HG03139 (cell line): Measurements from ENCODE around the gene MAP3K9.
"Not testable (repeated sequence)": the region's sequence is repeated elsewhere in the genome, so short reads cannot be mapped to it uniquely, and the experiment has no call there.

Source experiments
- ATAC-seq: cut with Tn5 transposase; IDR thresholded peaks from one replicate; pipeline ENCODE4 v1.9.1; 2021; ENCODE audit not compliant: unreplicated experiment

The MAP3K9 gene

DNA sequence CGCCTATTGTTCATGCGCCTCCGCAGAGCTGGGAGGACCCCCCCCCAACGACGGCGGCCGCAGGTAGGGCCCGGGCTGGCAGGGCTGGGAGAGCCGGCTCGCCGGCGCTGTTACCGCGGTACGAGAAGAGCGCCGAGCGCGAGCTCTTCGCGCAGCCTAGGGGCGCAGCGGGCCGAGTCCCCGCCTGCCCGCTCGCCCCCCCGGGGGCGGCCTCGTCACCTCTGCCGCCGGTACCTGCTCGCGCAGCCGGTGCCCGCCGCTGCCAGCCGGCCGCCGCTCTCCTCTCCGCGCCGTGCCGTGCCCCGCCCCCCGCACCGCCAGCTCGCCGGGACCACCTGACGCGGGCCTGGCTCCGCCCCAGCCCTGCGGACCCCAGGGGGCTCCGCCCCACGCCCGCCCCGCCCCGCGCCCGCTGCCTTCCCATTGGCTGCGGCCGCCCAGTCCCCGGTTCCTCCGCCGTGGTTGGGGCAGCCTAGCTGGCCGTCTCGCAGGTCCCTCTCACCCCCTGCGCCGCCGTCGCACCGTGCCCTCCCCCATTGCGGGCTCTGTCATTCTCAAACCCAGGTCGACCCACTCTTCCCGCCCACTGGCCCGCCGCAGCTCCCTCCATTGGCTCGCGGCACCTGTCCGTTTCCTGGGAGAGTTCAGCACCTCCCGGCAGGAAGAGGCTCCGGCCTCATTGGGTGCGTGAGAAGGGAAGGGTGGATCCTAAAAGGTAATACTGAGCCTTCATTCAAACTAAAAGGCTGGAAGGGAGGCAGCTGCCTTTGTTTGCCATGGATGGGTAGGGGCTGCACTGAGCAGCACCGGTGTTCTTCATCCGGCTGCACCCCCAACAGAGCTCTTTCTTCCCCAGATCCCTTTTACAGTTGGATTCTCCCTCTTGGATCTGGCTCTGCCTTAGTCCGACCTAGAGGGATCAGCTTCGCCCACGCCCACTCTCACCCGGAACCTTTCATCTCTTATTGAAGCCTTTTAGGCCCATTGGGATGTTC is at the start of gene MAP3K9:
Gene MAP3K9 (minus strand): TSS at position 289 of the 995 bp plus-strand sequence. CDS start 342 bp downstream, outside the sequence.
- ATAC-seq, result peak; percentile 88

GRCh38 chr14:70858641-70859040 is 49.3 kb upstream of the MAP3K9 start:
- ATAC-seq, result no peak

GRCh38 chr14:70857496-70857890 is 48.2 kb upstream of the MAP3K9 start:
- no peak for ATAC-seq

GRCh38 chr14:70856851-70857495 is 47.7 kb upstream of the MAP3K9 start:
- no peak for ATAC-seq

DNA sequence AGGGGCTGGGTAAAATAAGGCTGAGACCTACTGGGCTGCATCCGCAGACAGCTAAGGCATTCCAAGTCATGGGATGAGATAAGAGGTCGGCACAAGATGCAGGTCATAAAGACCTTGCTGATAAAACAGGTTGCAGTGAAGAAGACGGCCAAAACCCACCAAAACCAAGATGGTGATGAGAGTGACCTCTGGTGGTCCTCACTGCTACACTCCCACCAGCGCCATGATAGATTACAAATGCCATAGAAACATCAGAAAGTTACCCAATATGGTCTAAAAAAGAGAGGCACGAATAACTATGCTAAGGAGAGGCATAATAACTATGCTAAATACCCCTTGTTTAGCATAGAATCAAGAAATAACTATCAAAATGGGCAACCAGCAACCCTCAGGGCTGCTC is 46.2 kb upstream of the MAP3K9 start:
- ATAC-seq, result no peak

DNA sequence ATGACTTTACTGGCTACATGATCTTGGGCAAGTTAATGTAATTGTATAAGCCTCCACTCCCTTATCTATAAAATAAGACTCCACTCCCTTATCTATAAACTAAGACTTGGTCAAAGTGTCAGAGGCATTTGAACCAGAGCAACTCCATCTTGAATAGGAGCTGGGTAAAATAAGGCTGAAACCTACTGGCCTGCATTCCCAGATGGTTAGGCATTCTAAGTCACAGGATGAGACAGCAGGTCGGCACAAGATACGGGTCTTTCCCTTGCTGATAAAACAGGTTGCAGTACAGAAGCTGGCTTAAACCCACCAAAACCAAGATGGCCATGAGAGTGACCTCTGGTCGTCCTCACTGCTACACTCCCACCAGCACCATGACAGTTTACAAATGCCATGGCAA is 44.3 kb upstream of the MAP3K9 start:
- ATAC-seq, result not testable (repeated sequence)

DNA sequence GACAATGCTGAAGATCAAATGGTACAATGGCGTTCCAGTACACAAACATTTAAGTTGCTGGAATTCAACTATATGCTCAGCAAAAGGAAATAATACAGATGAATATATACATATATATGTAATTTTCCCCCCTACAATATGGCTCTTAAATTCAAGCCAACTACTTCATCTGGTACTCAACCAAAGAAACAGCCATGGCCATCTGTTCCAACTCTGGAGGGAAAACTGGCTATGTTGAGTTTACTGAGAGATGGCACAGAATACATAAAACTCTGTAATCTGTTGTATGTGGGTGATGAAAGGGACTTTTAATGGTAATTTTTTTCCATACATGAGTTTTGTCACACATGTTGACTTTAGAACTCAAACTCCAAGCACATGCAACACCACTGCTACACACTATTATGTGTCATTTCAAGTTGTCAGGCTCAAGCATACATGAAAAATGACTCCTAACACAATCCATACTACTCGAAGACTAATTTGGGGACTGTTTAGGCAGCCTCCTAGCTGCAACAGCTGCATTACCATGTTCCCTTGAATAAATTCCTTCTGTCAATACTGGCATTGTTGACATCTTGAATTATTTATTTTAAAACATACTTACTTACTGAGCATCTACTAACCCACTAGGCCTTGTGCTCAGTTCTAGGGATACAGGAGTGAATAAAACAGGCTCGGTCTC is 38.2 kb upstream of the MAP3K9 start:
- ATAC-seq, result no peak

GRCh38 chr14:70845601-70846000 is 36.3 kb upstream of the MAP3K9 start:
- ATAC-seq, result no peak

DNA sequence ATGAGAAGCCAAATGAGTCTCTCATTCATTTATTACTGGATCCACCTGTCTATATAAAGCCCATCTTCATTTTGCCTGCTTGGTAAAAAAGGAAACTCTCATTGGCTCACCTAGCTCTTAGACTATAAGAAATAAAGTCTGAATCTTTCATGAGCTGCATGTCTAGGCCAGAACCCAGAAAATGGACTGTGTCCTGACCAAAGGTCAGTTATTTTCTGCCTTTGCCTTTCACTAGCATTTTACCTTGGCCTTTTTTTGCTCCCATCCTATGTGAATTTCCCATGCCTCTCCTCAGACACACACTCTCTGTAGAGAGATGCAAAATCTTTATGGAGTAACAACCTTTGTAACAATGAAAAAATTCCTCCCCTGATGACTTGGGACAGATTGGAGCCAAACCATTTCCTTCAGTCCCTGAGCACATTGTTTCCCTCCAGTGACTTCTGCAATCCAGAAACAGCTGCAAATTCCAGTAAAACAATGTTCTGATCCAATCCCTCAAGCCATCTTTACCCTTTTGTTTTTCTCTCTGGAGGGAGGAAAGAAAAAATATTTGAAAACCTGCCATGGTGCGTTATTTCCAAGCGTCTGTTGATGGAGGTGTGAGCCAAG is 33.6 kb upstream of the MAP3K9 start:
- ATAC-seq, result no peak

DNA sequence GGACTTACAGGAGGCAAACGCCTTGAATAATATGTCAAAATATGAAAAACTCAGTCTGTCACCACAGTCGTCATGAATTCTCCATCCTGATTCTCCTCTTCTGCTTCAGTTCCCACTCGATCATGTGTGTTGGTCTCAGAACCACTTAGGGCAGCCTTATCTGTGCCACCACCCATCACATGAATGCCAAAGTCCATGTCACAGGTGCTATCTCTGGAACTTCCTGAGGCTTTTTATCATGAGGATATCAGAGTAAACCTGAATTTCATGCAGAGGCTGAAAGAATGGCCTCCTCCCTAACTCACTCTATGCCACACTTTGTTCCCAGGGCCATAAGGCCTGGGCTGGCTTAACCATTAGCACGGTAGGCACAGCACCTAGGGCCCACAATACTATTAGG is 28.8 kb upstream of the MAP3K9 start:
- no peak for ATAC-seq

DNA sequence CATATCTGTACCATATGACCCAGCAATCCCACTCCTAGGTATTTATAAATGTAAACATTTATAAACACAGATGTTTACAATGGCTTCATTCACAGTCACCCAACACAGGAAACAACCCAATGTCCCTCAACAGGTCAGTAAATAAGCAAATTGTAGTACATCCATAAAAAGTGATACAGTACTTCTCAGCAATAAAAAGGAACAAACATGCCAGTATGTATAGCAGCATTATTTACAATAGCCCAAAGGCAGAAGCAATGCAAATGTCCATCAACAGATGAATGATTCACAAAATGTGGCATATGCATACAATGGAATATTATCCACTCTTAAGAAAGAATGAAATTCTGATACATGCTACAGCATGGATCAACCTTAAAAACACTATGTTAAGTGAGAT is 27.6 kb upstream of the MAP3K9 start:
- ATAC-seq, result no peak

- ATAC-seq, result no peak
Observed at GRCh38 chr14:70833884-70834283, 24.6 kb upstream of the MAP3K9 start.

DNA sequence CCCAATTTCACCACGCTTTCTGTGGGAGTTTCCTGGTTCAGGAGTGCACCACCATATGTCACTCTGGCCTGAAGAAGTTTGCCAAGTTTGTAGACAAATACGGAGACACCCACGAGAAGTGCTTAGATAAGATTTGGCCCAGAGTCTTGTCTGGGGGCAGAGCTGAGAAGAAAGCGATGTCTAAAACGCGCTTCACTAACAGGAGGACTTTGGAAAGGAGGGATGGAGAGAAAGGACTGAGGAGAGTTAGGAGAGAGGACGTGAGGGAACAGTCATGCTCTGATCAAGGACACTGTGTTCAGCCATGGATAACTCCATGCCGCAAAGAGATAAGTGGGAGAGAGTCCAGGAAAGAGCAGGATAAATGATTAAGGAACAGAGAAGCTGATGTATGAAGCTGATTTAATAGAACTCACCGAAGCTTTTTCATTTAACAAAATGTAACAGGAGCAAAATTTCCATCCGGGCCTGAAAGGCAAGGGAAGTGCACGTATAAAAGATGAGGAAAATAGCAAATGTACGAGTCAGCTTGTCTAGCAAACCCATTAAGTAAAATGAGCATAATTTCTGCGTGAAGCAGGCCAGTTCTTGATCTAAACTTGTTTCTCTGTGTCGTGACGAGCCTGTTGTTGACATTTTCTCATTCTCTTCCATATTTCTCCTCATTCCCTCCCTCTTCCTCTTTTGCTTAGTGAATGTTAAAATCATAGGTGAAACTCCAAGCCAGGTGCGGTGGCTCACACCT is 23.4 kb upstream of the MAP3K9 start:
- ATAC-seq, result no peak

- no peak for ATAC-seq
Observed at GRCh38 chr14:70830998-70831781, 21.9 kb upstream of the MAP3K9 start.

DNA sequence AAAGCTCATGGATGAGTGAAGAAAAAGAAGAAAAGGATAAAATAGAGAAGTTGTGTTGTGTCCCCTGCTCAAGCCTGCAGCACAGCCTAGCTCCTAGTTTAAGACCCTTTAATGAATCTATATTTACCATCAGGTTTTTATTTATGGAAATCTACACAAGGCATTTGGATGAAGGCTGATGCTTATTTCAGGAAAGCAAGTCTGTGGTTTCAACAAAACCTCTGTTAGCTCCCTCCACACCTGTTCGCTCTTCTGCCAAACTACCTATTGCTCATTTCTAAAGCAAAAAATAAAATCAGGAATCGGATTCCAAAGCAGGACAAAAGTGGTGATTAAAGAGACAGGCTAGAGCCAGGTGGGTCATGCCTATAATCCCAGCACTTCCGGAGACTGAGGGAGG is 18.9 kb upstream of the MAP3K9 start:
- no peak for ATAC-seq

DNA sequence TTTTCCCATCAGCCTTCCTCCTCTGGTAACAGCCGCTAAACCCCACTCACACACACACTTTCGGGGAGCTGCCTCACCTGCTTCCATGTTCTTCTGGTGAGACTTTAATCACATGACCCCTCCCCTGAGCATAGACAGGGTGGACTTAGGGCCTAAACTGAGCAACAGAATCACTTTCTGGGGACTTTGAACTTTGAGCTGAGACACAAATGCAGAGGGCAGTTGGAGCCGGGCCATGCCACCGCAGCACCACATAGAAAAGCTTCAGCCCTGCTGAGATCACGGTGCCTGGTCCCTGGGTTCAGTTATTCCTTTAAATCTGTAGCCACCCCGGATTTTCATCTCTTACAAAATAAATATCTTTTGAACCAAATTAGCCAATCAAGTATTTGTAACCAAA is 18.4 kb upstream of the MAP3K9 start:
- no peak for ATAC-seq

DNA sequence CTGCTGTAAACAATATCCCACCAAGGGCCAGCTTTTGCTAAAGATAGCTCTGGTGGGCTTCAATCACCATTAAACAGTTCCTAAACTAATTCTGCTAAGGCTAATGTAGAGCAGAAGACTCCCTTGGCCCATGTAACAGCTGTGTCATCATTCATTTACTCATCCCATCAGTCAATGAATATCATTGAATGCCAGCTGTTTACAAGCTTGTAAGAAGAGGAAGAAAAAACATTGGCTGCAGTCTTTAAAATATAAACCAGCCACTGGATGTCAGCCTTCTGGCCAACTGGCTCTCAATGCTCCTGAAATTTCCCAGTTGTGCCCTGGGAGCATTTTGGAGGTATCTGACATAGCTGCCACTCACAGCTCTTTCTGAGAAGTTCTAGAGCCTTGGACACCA is 18.0 kb upstream of the MAP3K9 start:
- ATAC-seq, result no peak

DNA sequence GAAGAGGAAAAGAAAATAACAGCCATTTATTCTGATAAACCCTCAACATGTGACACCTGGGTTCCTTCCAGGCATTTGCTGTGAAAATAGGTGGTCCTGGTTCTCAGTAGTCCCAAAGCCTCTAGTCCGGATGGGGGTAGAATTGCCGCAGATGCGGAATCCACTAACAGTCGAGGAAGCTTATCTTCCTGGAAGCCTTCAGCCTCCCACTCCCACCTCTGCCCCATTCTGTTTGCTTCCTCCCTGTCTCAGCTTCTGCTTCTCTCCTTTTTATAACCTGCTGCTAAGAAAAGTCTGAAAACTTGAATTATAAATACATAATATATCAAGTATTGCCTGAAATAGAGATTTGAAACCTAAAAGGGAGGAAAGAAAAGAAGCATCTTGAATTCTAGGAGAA is 14.0 kb upstream of the MAP3K9 start:
- ATAC-seq, result no peak

- no peak for ATAC-seq
Observed at GRCh38 chr14:70822530-70823185, 13.3 kb upstream of the MAP3K9 start.
